Measurements from ENCODE around the gene ITGAX.

DNA sequence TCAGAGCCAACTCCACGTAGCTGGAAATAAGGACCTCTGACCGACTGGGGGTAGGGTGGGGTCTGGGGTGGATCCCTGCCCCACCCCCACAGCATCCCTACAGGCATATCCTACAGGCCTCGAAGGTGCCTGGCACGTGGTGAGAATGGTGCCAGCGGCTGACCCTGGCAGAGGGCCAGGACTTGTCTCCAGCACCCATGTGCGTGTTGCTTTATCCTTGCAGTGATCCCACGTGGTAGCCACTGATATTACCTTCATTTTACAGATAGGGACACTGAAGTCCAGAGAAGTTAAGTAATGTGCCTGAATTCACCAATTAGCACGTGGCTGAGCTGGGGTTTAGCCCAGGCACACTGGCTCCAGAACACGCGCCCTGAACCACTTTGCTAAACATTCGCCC lies 46.5 kb downstream of the ITGAX start:
- TF ChIP-seq, protein P1, sequence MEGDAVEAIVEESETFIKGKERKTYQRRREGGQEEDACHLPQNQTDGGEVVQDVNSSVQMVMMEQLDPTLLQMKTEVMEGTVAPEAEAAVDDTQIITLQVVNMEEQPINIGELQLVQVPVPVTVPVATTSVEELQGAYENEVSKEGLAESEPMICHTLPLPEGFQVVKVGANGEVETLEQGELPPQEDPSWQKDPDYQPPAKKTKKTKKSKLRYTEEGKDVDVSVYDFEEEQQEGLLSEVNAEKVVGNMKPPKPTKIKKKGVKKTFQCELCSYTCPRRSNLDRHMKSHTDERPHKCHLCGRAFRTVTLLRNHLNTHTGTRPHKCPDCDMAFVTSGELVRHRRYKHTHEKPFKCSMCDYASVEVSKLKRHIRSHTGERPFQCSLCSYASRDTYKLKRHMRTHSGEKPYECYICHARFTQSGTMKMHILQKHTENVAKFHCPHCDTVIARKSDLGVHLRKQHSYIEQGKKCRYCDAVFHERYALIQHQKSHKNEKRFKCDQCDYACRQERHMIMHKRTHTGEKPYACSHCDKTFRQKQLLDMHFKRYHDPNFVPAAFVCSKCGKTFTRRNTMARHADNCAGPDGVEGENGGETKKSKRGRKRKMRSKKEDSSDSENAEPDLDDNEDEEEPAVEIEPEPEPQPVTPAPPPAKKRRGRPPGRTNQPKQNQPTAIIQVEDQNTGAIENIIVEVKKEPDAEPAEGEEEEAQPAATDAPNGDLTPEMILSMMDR (IDR thresholded peaks at IDR 0.05): no peak
- TF ChIP-seq EZH2 (IDR thresholded peaks at IDR 0.05; ENCODE audit: borderline replicate concordance, insufficient read depth, low read depth, low read length, poor library complexity, severe bottlenecking): no peak
